ENCODE results near the gene SDK2.

DNA sequence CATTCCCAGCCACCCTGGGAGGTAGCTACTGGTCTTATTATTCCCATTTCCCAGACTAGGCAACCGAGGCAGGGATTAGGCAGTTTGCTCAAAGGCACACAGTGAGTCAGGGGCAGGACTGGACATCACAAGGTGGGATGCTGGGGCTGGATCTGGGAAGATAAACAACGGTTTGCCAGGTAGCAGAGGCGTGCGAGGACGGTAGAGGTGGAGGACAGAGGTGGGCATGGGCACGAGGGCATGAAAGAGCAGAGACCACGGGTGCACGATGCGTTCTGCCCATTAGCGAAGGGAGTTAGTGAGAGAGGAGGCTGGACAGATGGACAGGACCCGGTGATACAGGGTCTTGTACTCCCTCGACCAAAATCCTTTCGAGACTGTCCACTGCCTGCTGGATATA, 148.0 kb downstream of the SDK2 start:
- TF ChIP-seq ZNF239 (tag by site-specific recombination; IDR thresholded peaks at IDR 0.05) (no peak), ZNF704 (tag by site-specific recombination; IDR thresholded peaks at IDR 0.05) (no peak), ZNF530 (tag by site-specific recombination; IDR thresholded peaks at IDR 0.05; ENCODE audit: low read depth) (no peak), ZFHX2 (tag by site-specific recombination; conservative IDR thresholded peaks at IDR 0.05) (no peak), BCL11B (tag by site-specific recombination; IDR thresholded peaks at IDR 0.05; ENCODE audit: low read depth) (no peak), KLF16 (tag by site-specific recombination; IDR thresholded peaks at IDR 0.05) (no peak), PRDM4 (tag by site-specific recombination; IDR thresholded peaks at IDR 0.05) (no peak), TRIM28 (IDR thresholded peaks at IDR 0.05; ENCODE audit: borderline replicate concordance, low read length) (no peak), ZNF394 (tag by site-specific recombination; IDR thresholded peaks at IDR 0.05; ENCODE audit: borderline replicate concordance) (no peak), ZNF324 (tag by site-specific recombination; IDR thresholded peaks at IDR 0.05) (no peak)
- TF ChIP-seq, protein P1, sequence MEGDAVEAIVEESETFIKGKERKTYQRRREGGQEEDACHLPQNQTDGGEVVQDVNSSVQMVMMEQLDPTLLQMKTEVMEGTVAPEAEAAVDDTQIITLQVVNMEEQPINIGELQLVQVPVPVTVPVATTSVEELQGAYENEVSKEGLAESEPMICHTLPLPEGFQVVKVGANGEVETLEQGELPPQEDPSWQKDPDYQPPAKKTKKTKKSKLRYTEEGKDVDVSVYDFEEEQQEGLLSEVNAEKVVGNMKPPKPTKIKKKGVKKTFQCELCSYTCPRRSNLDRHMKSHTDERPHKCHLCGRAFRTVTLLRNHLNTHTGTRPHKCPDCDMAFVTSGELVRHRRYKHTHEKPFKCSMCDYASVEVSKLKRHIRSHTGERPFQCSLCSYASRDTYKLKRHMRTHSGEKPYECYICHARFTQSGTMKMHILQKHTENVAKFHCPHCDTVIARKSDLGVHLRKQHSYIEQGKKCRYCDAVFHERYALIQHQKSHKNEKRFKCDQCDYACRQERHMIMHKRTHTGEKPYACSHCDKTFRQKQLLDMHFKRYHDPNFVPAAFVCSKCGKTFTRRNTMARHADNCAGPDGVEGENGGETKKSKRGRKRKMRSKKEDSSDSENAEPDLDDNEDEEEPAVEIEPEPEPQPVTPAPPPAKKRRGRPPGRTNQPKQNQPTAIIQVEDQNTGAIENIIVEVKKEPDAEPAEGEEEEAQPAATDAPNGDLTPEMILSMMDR (tag by site-specific recombination; IDR thresholded peaks at IDR 0.05) = no peak
